GM12878 (cell line): Measurements from ENCODE around the gene SUPT3H.

ENCODE experiments used
- CBFB ChIP-seq: IDR thresholded peaks from 2 replicates; pipeline ENCODE4 v1.6.1; 2016; ENCODE audit warnings: antibody characterized with exemption, low read depth
- CHD2 ChIP-seq: IDR thresholded peaks from 2 replicates; pipeline ENCODE4 v1.6.1; 2011; ENCODE audit warnings: low read depth, low read length, improper control_type of control experiment, borderline replicate concordance
- EZH2 ChIP-seq: IDR thresholded peaks from 2 replicates; pipeline ENCODE4 v1.6.1; 2012; ENCODE audit warnings: low read depth, mild to moderate bottlenecking, control low read depth, inconsistent platforms, low read length, borderline replicate concordance; ENCODE audit not compliant: control insufficient read depth
- JUND ChIP-seq: IDR thresholded peaks from 2 replicates; pipeline ENCODE4 v1.6.1; 2012; ENCODE audit warnings: low read depth, mild to moderate bottlenecking, low read length, improper control_type of control experiment, moderate library complexity
- POLR2A ChIP-seq: IDR thresholded peaks from 2 replicates; pipeline ENCODE4 v1.6.1; 2011; ENCODE audit warnings: low read depth, mild to moderate bottlenecking, low read length
- RAD21 ChIP-seq: IDR thresholded peaks from 2 replicates; pipeline ENCODE4 v1.6.1; 2011; ENCODE audit warnings: mild to moderate bottlenecking, low read depth, low read length, moderate library complexity; ENCODE audit not compliant: insufficient read depth
- SUZ12 ChIP-seq: fragments of 200-600 bp; sonication (generic); IDR thresholded peaks from one replicate; pipeline ENCODE4 v1.6.1; 2018; ENCODE audit warnings: antibody characterized with exemption, mild to moderate bottlenecking; ENCODE audit not compliant: unreplicated experiment
- ZNF274 ChIP-seq: IDR thresholded peaks from one replicate; pipeline ENCODE4 v1.8.0; 2011; ENCODE audit not compliant: insufficient read length, insufficient read depth
- ZNF622 ChIP-seq: fragments of 450-650 bp; IDR thresholded peaks from 2 replicates; pipeline ENCODE4 v1.6.1; 2017; ENCODE audit warnings: mild to moderate bottlenecking, inconsistent platforms
- TF ChIP-seq, protein P1 (sequence below), 3 experiments: IDR thresholded peaks in 2 of 3; conservative IDR thresholded peaks in 1 of 3; 2 replicates each; pipeline ENCODE4 v1.5.1; 2011; ENCODE audit warnings: low read depth in 3 of 3, low read length in 3 of 3, mild to moderate bottlenecking in 3 of 3, control low read depth in 2 of 3, moderate library complexity in 2 of 3, inconsistent platforms in 1 of 3, mixed read lengths in 1 of 3; ENCODE audit not compliant: control insufficient read depth in 2 of 3, insufficient read depth in 1 of 3; ENCODE audit errors: extremely low read depth in 1 of 3
- TF ChIP-seq, protein P2 (sequence below): IDR thresholded peaks from 2 replicates; pipeline ENCODE4 v1.6.1; 2012; ENCODE audit warnings: low read depth, low read length, improper control_type of control experiment

DNA sequence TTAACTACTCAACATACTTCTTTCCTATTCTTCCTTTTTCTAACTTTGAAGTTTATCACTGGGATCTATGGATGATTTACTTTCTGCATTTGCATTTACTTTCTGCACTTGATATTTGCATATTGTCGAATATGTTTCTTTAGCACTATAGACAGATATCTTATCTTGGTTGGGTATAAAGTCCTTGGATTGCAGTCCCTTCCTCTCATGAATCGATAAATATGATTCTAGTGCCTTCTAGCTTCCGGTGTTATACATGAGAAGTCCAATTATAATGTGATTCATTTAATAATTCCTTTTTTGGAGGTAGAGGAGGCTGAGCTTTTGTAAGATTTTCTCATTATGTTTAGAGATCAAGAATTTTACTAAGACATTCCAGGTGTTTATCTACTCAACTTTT is 370.8 kb downstream of the SUPT3H start:
- TF ChIP-seq CHD2 (no peak), EZH2 (no peak), SUZ12 (no peak), ZNF622 (no peak), JUND (no peak), ZNF274 (no peak), RAD21 (no peak), CBFB (no peak), POLR2A (no peak)
- TF ChIP-seq, protein P1, sequence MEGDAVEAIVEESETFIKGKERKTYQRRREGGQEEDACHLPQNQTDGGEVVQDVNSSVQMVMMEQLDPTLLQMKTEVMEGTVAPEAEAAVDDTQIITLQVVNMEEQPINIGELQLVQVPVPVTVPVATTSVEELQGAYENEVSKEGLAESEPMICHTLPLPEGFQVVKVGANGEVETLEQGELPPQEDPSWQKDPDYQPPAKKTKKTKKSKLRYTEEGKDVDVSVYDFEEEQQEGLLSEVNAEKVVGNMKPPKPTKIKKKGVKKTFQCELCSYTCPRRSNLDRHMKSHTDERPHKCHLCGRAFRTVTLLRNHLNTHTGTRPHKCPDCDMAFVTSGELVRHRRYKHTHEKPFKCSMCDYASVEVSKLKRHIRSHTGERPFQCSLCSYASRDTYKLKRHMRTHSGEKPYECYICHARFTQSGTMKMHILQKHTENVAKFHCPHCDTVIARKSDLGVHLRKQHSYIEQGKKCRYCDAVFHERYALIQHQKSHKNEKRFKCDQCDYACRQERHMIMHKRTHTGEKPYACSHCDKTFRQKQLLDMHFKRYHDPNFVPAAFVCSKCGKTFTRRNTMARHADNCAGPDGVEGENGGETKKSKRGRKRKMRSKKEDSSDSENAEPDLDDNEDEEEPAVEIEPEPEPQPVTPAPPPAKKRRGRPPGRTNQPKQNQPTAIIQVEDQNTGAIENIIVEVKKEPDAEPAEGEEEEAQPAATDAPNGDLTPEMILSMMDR (IDR thresholded peaks at IDR 0.05 in 2 of 3, conservative IDR thresholded peaks at IDR 0.05 in 1 of 3; ENCODE audit: control insufficient read depth in 2 of 3, extremely low read depth in 1 of 3, insufficient read depth in 1 of 3, low read depth in 3 of 3, low read length in 3 of 3), result no peak
- TF ChIP-seq, protein P2, sequence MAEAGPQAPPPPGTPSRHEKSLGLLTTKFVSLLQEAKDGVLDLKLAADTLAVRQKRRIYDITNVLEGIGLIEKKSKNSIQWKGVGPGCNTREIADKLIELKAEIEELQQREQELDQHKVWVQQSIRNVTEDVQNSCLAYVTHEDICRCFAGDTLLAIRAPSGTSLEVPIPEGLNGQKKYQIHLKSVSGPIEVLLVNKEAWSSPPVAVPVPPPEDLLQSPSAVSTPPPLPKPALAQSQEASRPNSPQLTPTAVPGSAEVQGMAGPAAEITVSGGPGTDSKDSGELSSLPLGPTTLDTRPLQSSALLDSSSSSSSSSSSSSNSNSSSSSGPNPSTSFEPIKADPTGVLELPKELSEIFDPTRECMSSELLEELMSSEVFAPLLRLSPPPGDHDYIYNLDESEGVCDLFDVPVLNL, result no peak
